ENCODE data around the gene RC3H2. TPM values are rescaled to one million over a fixed set of nuclear protein-coding genes. Genes with fewer than 3 reads are reported as not detected.

Gene RC3H2
- total RNA-seq, 3 donors from 2014 or later (not counting 1 experiment from before 2014, with no cell fraction given) = 74.0 to 78.8 (median 77.3) TPM

GRCh38 chr9:122923947-122924346 is 18.8 kb upstream of the RC3H2 start:
- Mint-ChIP-seq H3K9me3 (no peaks in the 10 kb centered on the region), H3K36me3 (peaks cover 9% of the 10 kb centered on the region), H3K4me1 (peaks cover 5% of the 10 kb centered on the region in 2 donors), H3K27me3 (ENCODE audit: low read depth in 2 of 2) (no peaks in the 10 kb centered on the region), H3K4me3 (no peak overlapping the region), H3K27ac (no peak overlapping the region)
- ATAC-seq = no peak
- no peak for TF ChIP-seq CTCF (IDR thresholded peaks at IDR 0.05)
- Histone ChIP-seq H3K4me1 (ENCODE audit: control insufficient read depth, insufficient read depth, low read length) (no peaks in the 10 kb centered on the region), H3K36me3 (ENCODE audit: control insufficient read depth, insufficient read depth, low read length) (peaks cover 7% of the 10 kb centered on the region), H3K27me3 (ENCODE audit: control insufficient read depth, insufficient read depth, low read length) (no peaks in the 10 kb centered on the region), H3K27ac (ENCODE audit: low read length) (no peak overlapping the region), H3K4me3 (ENCODE audit: low read length) (no peak overlapping the region), H3K9me3 (ENCODE audit: control insufficient read depth, insufficient read depth, low read length) (no peaks in the 10 kb centered on the region)
- WGBS (ENCODE audit: insufficient coverage) = 86% methylated on average over 3 of the region's 3 CpGs
- intact Hi-C loops (cut with micrococcal nuclease) = no loop called here
- DNase-seq = no peak

- DNase-seq (no peak), ATAC-seq (no peak)
- H3K4me3 Mint-ChIP-seq = no peak overlapping the region
- H3K4me3 ChIP-seq (ENCODE audit: low read length) = no peak overlapping the region
- H3K27ac Mint-ChIP-seq = no peak overlapping the region
- no peak overlapping the region for H3K27ac ChIP-seq (ENCODE audit: low read length)
- H3K36me3 Mint-ChIP-seq = peaks cover 9% of the 10 kb centered on the region
- no peaks in the 10 kb centered on the region for H3K4me1 ChIP-seq (ENCODE audit: control insufficient read depth, insufficient read depth, low read length)
- H3K4me1 Mint-ChIP-seq = peaks cover 5% of the 10 kb centered on the region in 2 donors
- no peaks in the 10 kb centered on the region for H3K9me3 ChIP-seq (ENCODE audit: control insufficient read depth, insufficient read depth, low read length)
- WGBS (ENCODE audit: insufficient coverage) = 98% methylated on average over 8 of the region's 8 CpGs
- no peaks in the 10 kb centered on the region for H3K27me3 Mint-ChIP-seq (ENCODE audit: low read depth in 2 of 2)
- intact Hi-C loops (cut with micrococcal nuclease) = no loop called here
- no peaks in the 10 kb centered on the region for H3K27me3 ChIP-seq (ENCODE audit: control insufficient read depth, insufficient read depth, low read length)
- H3K9me3 Mint-ChIP-seq = no peaks in the 10 kb centered on the region
- H3K36me3 ChIP-seq (ENCODE audit: control insufficient read depth, insufficient read depth, low read length) = peaks cover 18% of the 10 kb centered on the region
- no peak for TF ChIP-seq CTCF (IDR thresholded peaks at IDR 0.05)
These were observed 17.6 kb upstream of the RC3H2 start for GRCh38 chr9:122922713-122923112.

GRCh38 chr9:122918310-122918709 is 13.2 kb upstream of the RC3H2 start:
- Mint-ChIP-seq H3K36me3 (peaks cover 9% of the 10 kb centered on the region), H3K4me3 (no peak overlapping the region), H3K27ac (no peak overlapping the region), H3K9me3 (no peaks in the 10 kb centered on the region), H3K27me3 (ENCODE audit: low read depth in 2 of 2) (no peaks in the 10 kb centered on the region), H3K4me1 (peaks cover 6 to 11% of the 10 kb centered on the region in 2 donors)
- Histone ChIP-seq H3K4me3 (ENCODE audit: low read length) (no peak overlapping the region), H3K9me3 (ENCODE audit: control insufficient read depth, insufficient read depth, low read length) (no peaks in the 10 kb centered on the region), H3K4me1 (ENCODE audit: control insufficient read depth, insufficient read depth, low read length) (peaks cover 6% of the 10 kb centered on the region), H3K27me3 (ENCODE audit: control insufficient read depth, insufficient read depth, low read length) (no peaks in the 10 kb centered on the region), H3K27ac (ENCODE audit: low read length) (no peak overlapping the region), H3K36me3 (ENCODE audit: control insufficient read depth, insufficient read depth, low read length) (peaks cover 19% of the 10 kb centered on the region)
- intact Hi-C loops (cut with micrococcal nuclease) = no loop called here
- no peak for DNase-seq
- WGBS (ENCODE audit: insufficient coverage) = 92% methylated on average over 2 of the region's 2 CpGs
- TF ChIP-seq CTCF (IDR thresholded peaks at IDR 0.05) = no peak
- no peak for ATAC-seq
